Fibroblast of skin of right quadriceps (primary cell): ENCODE data around the gene PRELID1.
"Not testable (repeated sequence)": the region's sequence is repeated elsewhere in the genome, so short reads cannot be mapped to it uniquely, and the experiment has no call there.

Source experiments
- DNase-seq: peaks from one replicate; pipeline ENCODE4 v3.0.0-alpha.2; 2013

The PRELID1 gene

GRCh38 chr5:177300236-177300880 is 3.2 kb upstream of the PRELID1 start:
- DNase-seq = peak; percentile 66

- no peak for DNase-seq
Measured at GRCh38 chr5:177300951-177301350, 2.6 kb upstream of the PRELID1 start.

- DNase-seq = no peak
Measured at GRCh38 chr5:177301503-177302165, 2.0 kb upstream of the PRELID1 start.

- DNase-seq = no peak
Measured at GRCh38 chr5:177302354-177303110, 1.1 kb upstream of the PRELID1 start.

GRCh38 chr5:177303925-177304391 is 359 bp downstream of the PRELID1 start:
- DNase-seq = no peak

GRCh38 chr5:177304392-177305119 is 957 bp downstream of the PRELID1 start:
- no peak for DNase-seq

- not testable (repeated sequence) for DNase-seq
Measured at GRCh38 chr5:177306103-177306640, 2.6 kb downstream of the PRELID1 start.

- no peak for DNase-seq
Measured at GRCh38 chr5:177306674-177307543, 3.3 kb downstream of the PRELID1 start.

GRCh38 chr5:177307544-177308363 is 4.2 kb downstream of the PRELID1 start:
- no peak for DNase-seq

- no peak for DNase-seq
Measured at GRCh38 chr5:177308740-177309139, 5.1 kb downstream of the PRELID1 start.

GRCh38 chr5:177309351-177310191 is 6.0 kb downstream of the PRELID1 start:
- DNase-seq = peak; percentile 52

GRCh38 chr5:177310332-177310731 is 6.7 kb downstream of the PRELID1 start:
- no peak for DNase-seq

- peak; percentile 24 for DNase-seq
Measured at GRCh38 chr5:177310757-177311391, 7.3 kb downstream of the PRELID1 start.

GRCh38 chr5:177311392-177311722 is 7.8 kb downstream of the PRELID1 start:
- no peak for DNase-seq

GRCh38 chr5:177311723-177312648 is 8.4 kb downstream of the PRELID1 start, which contains the start of gene MXD3:
TSS of gene MXD3 (minus strand) at chr5:177311898. CDS start at chr5:177311830, 68 bp downstream.
- DNase-seq = peak; percentile 96

- no peak for DNase-seq
Measured at GRCh38 chr5:177312649-177313181, 9.1 kb downstream of the PRELID1 start.

- no peak for DNase-seq
Measured at GRCh38 chr5:177313561-177314259, 10.1 kb downstream of the PRELID1 start.
